ENCODE results near the gene PERP.
"Not testable (repeated sequence)": the region's sequence is repeated elsewhere in the genome, so short reads cannot be mapped to it uniquely, and the experiment has no call there.

PERP gene

GRCh38 chr6:138107078-138107751 lies at the start of gene PERP:
Gene PERP (minus strand): TSS chr6:138107419. CDS start chr6:138107340, 79 bp downstream.
- no peak for DNase-seq

DNA sequence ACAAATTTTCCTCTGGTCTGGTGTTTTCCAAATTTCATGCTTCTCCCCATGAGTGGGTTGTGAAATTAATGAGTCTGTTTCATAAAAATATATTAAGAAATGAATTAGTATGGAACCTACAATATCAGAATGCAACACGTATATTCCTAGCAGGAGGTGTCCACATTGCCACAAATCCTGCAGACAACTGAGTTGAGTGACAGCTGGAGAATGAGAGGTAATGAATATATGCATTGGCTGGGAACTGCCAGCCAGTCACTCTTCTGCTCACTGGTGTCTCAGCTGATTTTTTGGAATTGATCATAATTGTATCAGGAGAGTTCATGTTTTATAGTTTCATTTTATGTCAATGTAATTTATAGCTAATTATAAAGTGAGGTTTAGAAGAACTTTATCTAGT lies 48.2 kb upstream of the PERP start:
- DNase-seq: no peak

GRCh38 chr6:138146544-138146943 lies 39.3 kb upstream of the PERP start:
- DNase-seq: no peak

DNA sequence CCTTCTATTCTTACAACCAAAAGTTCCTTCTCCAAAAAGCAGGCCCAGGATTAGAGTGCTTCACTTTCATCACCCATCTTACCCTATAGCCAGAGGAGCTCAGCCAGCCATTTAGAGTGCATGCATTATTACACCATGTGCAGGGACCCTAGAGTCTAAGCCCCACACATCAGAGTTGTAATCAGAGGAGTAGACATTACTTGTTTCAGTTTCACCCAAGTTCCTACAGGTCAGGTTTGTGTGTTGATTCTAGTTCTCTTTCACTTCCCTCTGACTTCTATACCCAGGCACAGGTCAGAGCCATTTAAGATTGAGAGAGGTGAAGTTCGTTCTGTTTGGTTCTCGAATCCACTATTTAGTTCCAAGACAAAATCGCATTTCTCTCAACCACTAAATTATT lies 38.2 kb upstream of the PERP start:
- DNase-seq: no peak

DNA sequence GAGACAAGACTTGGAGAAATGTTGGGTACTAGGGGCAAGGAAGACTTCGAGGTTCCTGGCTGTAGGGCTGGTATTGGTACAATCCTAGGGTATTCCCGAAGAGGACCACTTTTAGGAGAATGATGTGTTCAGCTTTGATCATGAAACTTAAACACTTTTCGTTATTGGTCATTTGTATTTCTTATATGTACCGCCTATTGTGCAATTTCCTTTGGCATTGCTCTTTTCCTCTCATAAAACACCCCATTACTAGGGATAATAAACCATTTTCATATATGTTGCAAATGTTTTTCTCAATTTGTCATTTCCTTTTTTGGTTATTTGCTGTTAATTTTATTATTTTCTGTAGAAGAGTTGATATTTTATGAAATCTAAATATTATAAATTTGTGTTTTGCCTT lies 35.6 kb upstream of the PERP start:
- no peak for DNase-seq

DNA sequence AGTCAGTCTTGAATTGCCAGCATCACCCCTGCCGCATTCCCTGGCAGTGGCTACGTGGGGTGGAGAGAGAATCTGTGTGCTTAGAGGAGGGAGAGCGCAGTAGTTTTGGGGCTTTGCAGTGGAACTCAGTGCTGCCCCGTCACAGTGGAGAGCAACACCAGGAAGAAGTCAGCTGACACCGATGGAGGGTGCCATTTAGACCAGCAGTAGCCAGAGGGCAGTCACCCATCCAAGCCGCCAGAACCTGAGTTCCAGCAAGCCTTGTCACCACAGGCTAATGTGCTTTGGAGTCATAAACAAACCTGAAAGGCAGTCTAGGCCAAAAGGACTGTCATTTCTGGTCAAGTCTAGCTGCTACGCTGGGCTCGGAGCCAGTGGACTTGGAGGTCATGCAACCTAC lies 22.0 kb upstream of the PERP start:
- DNase-seq: no peak

DNA sequence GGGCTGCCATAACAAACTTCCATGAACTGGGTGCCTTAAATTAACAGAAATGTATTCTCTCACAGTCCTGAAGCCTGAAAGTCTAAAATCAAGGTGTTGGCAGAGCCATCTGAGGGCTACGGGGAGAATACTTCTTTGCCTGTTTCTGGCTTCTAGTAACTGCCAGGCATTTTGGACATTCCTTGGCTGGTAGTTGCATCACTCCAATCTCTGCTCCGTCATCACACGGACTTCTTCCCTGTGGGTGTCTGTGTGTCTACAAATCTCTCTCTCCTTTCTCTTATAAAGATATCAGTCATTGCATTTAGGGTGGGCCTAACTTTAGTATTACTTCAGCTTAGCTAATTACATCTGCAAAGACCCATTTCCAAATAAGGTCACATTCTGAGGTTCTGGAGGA lies 20.9 kb upstream of the PERP start:
- DNase-seq: no peak

- no peak for DNase-seq
These were observed 16.9 kb upstream of the PERP start for GRCh38 chr6:138124096-138124495.

- DNase-seq: no peak
These were observed 12.8 kb upstream of the PERP start for GRCh38 chr6:138119976-138120375.

DNA sequence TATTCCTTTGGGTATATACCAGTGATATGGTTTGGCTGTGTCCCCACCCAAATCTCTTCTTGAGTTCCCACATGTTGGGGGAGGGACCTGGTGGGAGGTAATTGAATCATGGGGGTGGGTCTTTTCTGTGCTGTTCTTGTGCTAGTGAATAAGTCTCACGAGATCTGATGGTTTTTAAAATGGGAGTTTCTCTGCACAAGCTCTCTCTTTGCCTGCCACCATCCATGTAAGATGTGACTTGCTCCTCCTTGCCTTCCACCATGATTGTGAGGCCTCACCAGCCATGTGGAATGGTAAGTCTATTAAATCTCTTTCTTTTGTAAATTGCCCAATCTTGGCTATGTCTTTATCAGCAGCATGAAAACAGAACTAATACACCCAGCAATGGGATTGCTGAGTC lies 12.0 kb upstream of the PERP start:
- DNase-seq: not testable (repeated sequence)

GRCh38 chr6:138117376-138117914 lies 10.2 kb upstream of the PERP start:
- no peak for DNase-seq

DNA sequence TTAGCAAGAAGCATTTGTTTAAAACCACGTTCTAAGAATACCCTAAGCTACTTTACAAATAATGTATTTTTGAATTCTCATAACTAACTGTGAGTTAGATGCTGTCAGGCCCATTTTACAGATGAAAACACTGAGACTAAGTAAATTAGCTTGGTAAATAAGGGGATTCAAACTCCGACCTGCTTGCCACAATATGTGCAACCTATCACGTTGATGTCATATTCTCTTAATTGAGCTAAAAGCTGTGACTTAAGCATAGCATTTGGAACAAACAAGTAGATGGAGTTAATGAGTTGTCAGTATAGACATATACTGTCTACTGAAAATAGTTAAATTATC lies 9.4 kb upstream of the PERP start:
- DNase-seq: no peak

- DNase-seq: peak; percentile 19
These were observed 8.8 kb upstream of the PERP start for GRCh38 chr6:138115877-138116660.

DNA sequence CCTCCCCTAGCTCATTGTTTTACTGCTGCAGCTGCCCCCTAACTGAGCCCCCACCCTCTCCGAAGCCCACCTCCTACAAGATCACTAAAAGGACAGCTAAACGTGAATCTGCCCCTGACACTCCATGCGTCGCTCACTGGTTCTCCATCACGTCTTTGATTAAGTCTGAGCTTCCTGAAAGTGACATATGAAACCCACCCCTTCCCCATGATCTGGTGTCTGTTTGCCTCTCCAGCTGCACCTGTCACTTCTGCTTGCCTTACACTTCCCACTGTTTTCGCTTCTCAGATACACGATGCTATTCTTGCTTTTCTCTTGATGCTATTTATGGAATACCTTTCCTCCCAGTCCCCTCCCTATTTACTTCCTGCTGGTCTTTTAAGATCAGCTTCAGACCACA lies 8.0 kb upstream of the PERP start:
- DNase-seq: no peak

- DNase-seq: no peak
These were observed 6.5 kb upstream of the PERP start for GRCh38 chr6:138113588-138114210.

DNA sequence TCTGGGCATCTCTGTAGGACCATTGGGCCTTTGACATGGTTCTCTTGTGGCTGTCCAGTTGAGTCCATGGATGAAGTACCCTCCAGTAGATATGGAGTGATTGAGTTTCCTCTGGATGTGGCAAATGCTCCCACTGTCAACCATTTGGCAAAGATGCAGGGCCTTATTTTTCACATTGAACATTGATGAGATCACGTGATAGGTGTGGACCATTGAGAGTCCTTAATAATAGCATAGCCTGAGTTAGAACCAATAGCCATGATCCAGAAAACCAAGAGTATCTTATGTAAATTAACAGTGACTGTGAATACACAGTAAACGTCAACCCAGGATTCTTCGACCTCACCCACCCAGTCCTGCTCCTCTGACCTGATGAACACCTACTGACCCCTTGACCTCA lies 3.0 kb upstream of the PERP start:
- DNase-seq: no peak

DNA sequence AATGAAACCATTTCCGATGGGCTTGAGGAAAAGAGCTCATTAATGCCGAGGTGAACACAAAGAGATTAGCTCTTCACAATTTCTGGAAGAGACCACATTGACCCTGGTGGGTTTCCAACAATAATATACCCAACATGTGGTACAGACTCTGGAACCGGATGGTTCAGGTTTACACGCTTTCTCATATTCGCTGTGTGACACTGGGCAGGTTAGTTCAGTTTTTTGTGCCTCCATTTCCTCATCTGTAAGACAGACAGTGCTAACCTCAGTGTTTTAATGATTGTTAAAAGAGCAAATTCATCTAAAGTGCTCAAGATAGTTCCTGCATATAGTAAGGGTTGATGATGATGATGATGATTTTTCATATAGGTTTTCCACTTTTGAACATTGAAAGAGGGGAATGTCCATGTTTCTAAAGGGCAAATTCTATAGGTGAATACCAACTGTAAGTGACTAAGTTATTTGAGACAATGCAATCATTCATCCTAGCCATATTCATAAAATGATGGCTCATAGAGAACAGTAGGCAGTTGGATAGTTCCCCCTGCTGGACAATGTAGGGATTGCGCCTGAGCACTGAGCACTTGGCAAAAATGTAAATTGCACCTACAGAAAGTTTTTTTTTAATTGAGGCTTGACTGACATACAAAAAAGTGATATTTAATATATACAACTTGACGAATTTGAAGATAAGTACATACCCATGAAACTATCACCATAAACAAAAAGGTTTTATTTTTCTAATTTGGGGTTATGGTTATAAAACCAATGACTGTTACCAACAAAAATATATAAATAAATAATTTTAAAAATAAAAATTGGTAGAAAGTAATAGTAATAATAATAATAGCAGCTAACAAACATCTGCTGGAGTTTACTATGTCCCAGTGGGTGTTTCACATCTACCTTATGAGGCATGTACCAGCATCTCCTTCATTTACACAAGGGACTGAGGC lies 2.1 kb upstream of the PERP start:
- DNase-seq: no peak

- no peak for DNase-seq
These were observed 753 bp upstream of the PERP start for GRCh38 chr6:138107752-138108592.

DNA sequence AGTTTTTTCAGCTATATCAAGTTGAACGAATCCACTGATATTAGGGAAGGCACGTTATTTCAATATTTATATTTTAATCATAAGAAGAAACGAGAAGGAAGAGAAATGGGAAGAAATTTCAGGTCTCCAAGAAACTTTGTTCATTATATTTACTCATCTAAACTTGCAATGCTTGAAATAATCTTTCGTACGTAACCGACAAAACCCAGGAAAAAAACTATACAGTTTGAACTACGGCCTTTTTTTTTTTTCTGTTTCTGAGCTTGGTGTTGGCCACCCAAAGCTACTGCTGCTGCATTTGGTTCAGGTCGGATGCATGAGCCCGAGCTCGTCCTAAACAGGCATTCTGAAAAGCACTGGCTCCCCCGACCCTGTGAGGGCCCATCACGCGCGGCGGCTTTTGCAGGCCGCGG lies 548 bp downstream of the PERP start:
- DNase-seq: no peak

DNA sequence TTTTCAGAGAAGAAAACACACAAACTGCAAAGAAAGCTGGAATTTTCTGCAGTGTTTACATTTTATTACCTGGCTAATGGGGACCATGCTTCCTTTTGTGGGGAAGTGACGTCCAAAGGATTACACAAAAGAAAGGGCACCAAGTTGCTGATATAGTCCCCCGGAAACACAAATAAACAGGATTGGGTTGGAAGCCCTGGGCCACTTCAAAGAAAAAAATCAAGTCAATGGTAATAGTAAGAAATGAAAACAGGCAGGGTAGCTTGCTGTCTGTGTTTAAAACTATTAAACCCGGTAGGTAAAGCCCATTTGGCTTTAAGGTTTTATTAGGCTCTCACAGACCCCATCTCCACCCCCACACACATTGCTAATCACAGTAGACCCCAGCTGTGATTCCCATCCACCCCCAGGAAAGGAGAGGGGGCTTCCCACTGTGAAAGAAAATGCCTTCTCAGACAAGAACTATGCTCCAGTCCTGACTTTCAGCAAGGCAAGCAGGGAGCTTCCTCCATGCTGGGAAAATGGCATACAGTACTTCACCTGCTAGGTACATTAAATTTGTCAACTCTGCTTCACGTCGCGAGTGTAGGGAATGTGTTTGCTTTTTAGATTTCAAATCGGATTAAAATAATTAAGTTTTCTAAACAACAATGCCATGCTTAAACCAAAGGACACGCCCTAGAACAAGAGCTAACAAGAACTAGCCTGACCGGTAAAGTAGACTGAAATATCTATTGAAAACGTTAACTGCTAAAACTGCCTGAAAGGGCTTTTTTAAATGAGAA lies 1.1 kb downstream of the PERP start:
- DNase-seq: no peak

DNA sequence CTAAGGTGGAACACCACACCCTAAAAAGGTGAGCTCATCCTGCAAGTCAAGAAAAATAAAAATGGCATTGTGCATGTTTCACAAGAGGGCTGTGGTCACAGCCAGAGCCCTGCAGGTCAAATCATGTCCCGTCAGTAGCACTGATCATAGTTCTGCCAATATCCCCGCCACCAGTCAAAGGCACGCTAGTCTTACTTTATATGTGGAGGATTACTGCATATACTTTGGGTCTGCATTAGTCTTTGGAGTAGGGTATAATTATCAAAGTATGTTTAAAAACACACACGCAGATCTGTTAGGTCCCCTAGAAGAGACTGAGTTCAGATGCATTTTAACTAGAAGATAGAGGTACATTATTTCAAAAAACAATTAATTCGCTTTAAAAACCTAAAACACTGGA lies 1.8 kb downstream of the PERP start:
- no peak for DNase-seq

Measured in GF-D8 (cell line).